K562 (cell line): ENCODE measurements around the gene GRIK2. TPM values are rescaled to one million over a fixed set of nuclear protein-coding genes. Genes with fewer than 3 reads are reported as not detected.

Source experiments
- ATAC-seq: fragments of 200-7000 bp; cut with Tn5 transposase; 3 replicates; pipeline ENCODE4 v1.9.1; 2020; ENCODE audit warnings: moderate library complexity
- BruUV-seq: library from RNA; stranded (reverse); fragments of 400-500 nt; replicated peaks from 2 replicates; lab custom pipeline; 2021; lab: Mats Ljungman, UMichigan
- CTCF ChIA-PET: fragments of 300-600 bp; formaldehyde crosslinking; extraction: SDS; loops from one replicate; lab custom pipeline; 2021; ENCODE audit warnings: low intra/inter-chr PET ratio; lab: Yijun Ruan, JAX
- POLR2A ChIA-PET: fragments of 300-600, 350-650 bp; sonication (Branson Sonifier 250); formaldehyde crosslinking; extraction: SDS; loops from one replicate; lab custom pipeline; 2021; ENCODE audit warnings: antibody characterized with exemption, inconsistent platforms; lab: Yijun Ruan, JAX
- DNase-seq, 4 experiments: peaks; one replicate each; pipeline versions ENCODE4 v3.0.0 to v3.0.0-alpha.2; 2011 to 2018; ENCODE audit warnings: low spot score in 3 of 4, mixed read lengths in 3 of 4; ENCODE audit errors: extremely low read depth in 1 of 4
- FAIRE-seq: peaks from 2 replicates; lab custom pipeline; 2011; peaks lifted over from hg19 to GRCh38; lab: Jason Lieb, UNC
- H2AFZ ChIP-seq: 2 replicates; pipeline ENCODE4 v1.6.0; 2011; ENCODE audit warnings: low read depth, low read length, control low read depth, inconsistent platforms
- H3K27ac ChIP-seq: fragments of 200-600 bp; 3 replicates; pipeline ENCODE4 v1.8.0; 2011; ENCODE audit warnings: low read depth, mild to moderate bottlenecking, control low read depth, inconsistent platforms, low read length, moderate library complexity, mixed read lengths; ENCODE audit errors: extremely low read depth
- H3K27me3 ChIP-seq, 2 experiments: fragments of 300-600 bp in 1 of 2; 2 replicates in 1 of 2; 3 replicates in 1 of 2; pipeline versions ENCODE4 v1.6.0 to v1.8.0; 2011; ENCODE audit warnings: inconsistent platforms in 2 of 2, low read length in 2 of 2, mild to moderate bottlenecking in 1 of 2, mixed read lengths in 1 of 2, moderate library complexity in 1 of 2; ENCODE audit not compliant: control insufficient read depth in 2 of 2, insufficient read depth in 2 of 2
- H3K36me3 ChIP-seq: fragments of 300-600 bp; 3 replicates; pipeline ENCODE4 v1.8.0; 2011; ENCODE audit warnings: mild to moderate bottlenecking, low read length, inconsistent platforms; ENCODE audit not compliant: control insufficient read depth, insufficient read depth
- H3K4me1 ChIP-seq, 2 experiments: fragments of 200-600 bp in 1 of 2; replicated peaks in 1 of 2; 2 replicates in 1 of 2; 3 replicates in 1 of 2; pipeline versions ENCODE4 v1.5.1 to v1.8.0; 2011; ENCODE audit warnings: inconsistent platforms in 2 of 2, low read length in 2 of 2, mild to moderate bottlenecking in 1 of 2, mixed read lengths in 1 of 2, moderate library complexity in 1 of 2; ENCODE audit not compliant: control insufficient read depth in 2 of 2, insufficient read depth in 2 of 2
- H3K4me2 ChIP-seq: 2 replicates; pipeline ENCODE4 v1.6.1; 2011; ENCODE audit warnings: low read length, control low read depth, inconsistent platforms, mixed read lengths; ENCODE audit not compliant: insufficient read depth
- H3K4me3 ChIP-seq: fragments of 200-600 bp; sonication (generic), shearing (Covaris generic); 2 replicates; pipeline ENCODE4 v1.5.1; 2016; ENCODE audit warnings: control low read depth, inconsistent platforms
- H3K79me2 ChIP-seq: fragments of 200-600 bp; 3 replicates; pipeline ENCODE4 v1.8.0; 2011; ENCODE audit warnings: low read length, inconsistent platforms; ENCODE audit not compliant: control insufficient read depth, insufficient read depth
- H3K9ac ChIP-seq, 2 experiments: 2 replicates each; pipeline versions ENCODE4 v1.6.0 to v1.6.1; 2011; ENCODE audit warnings: low read depth in 2 of 2, low read length in 2 of 2, control low read depth in 1 of 2, inconsistent platforms in 1 of 2, mild to moderate bottlenecking in 1 of 2, mixed read lengths in 1 of 2; ENCODE audit not compliant: insufficient read depth in 1 of 2
- H3K9me1 ChIP-seq: one replicate; pipeline ENCODE4 v1.6.0; 2011; ENCODE audit warnings: inconsistent platforms, mild to moderate bottlenecking, low read length, moderate library complexity; ENCODE audit not compliant: control insufficient read depth, insufficient read depth
- H3K9me3 ChIP-seq: replicated peaks from 2 replicates; pipeline ENCODE4 v1.5.1; 2011; ENCODE audit warnings: low read depth, low read length, inconsistent platforms; ENCODE audit not compliant: control insufficient read depth, insufficient read depth
- H4K20me1 ChIP-seq: replicated peaks from 2 replicates; pipeline ENCODE4 v1.6.1; 2011; ENCODE audit warnings: low read length, inconsistent platforms, mixed read lengths; ENCODE audit not compliant: control insufficient read depth, insufficient read depth
- EP300 ChIP-seq: IDR thresholded peaks from 2 replicates; pipeline ENCODE4 v1.6.1; 2012; ENCODE audit warnings: low read length, improper control_type of control experiment
- ZNF551 ChIP-seq: fragments of 250-450 bp; sonication (Bioruptor Pico); IDR thresholded peaks from 2 replicates; pipeline ENCODE4 v1.5.0; 2021; ENCODE audit warnings: mild to moderate bottlenecking, moderate library complexity
- ZNF695 ChIP-seq: fragments of 450-650 bp; formaldehyde crosslinking; IDR thresholded peaks from 2 replicates; pipeline ENCODE4 v1.4.0; 2020; ENCODE audit warnings: mild to moderate bottlenecking, moderate library complexity
- WGBS: fragments of 100-300 bp; shearing (Covaris generic); methylation state at CpG from one replicate; pipeline ENCODE4 v1.1.6; 2016; ENCODE audit warnings: low coverage, mixed read lengths; ENCODE audit not compliant: insufficient coverage; ENCODE audit errors: missing lambda C conversion rate; 5-methylcytosine and 5-hydroxymethylcytosine counted together
- in situ Hi-C: fragments of 300-500 bp; cut with MboI; formaldehyde crosslinking; loops from 4 replicates; pipeline ENCODE4 v1.15.0; 2018; ENCODE audit warnings: inconsistent platforms, mixed read lengths
- intact Hi-C: fragments of 100-400 bp; cut with micrococcal nuclease; formaldehyde crosslinking; loops from 2 replicates; pipeline ENCODE4 v1.14.2; 2022
- polyA plus RNA-seq, 8 experiments: library from polyadenylated mRNA; depleted of rRNA in 4 of 8; stranded (reverse) in 5 of 8; unstranded in 3 of 8; fragments of >200 nt; fragmentation: Nextera tagmentation in 2 of 8; fragmentation: Illumina TruSeq in 1 of 8; extraction: Ambion mirVana in 2 of 8; extraction: Trizol in 1 of 8; gene quantifications; 2 replicates each; pipeline versions ENCODE4 v1.2.1 to v1.2.3, GENCODE V29; 2011 to 2014; ENCODE audit warnings: inconsistent platforms in 1 of 8, missing spikeins in 1 of 8
- total RNA-seq, 7 experiments: library from RNA; depleted of rRNA in 6 of 7; stranded (reverse); fragments of >200 nt in 6 of 7; fragmentation: Illumina TruSeq in 2 of 7; extraction: Trizol in 2 of 7; gene quantifications; 2 replicates each; pipeline versions ENCODE4 v1.2.1 to v1.2.3, GENCODE V29; 2011 to 2021; ENCODE audit warnings: low replicate concordance in 1 of 7
- TF ChIP-seq, protein P1 (sequence below), 3 experiments: fragments of 200-800 bp in 1 of 3; sonication (Bioruptor generic) in 1 of 3; sonication (generic) in 1 of 3; formaldehyde crosslinking in 1 of 3; IDR thresholded peaks; 2 replicates each; pipeline versions ENCODE4 v1.6.1 to v1.8.0; 2016 to 2022; ENCODE audit warnings: mild to moderate bottlenecking in 2 of 3, missing compliant biosample characterization in 2 of 3, missing genetic modification characterization in 2 of 3, missing genetic modification reagents in 1 of 3
- TF ChIP-seq, protein P2 (sequence below): fragments of 150-350 bp; conservative IDR thresholded peaks from 2 replicates; pipeline ENCODE4 v1.6.1; 2014; ENCODE audit warnings: low read length
- TF ChIP-seq, protein P3 (sequence below): fragments of 250-450 bp; sonication (Bioruptor Pico); IDR thresholded peaks from 2 replicates; pipeline ENCODE4 v1.5.0; 2021

The GRIK2 gene
- total and polyA plus RNA-seq, 9 of the 15 experiments (the other 6 are each of a cell fraction or from before 2014, with no cell fraction given): not detected

DNA sequence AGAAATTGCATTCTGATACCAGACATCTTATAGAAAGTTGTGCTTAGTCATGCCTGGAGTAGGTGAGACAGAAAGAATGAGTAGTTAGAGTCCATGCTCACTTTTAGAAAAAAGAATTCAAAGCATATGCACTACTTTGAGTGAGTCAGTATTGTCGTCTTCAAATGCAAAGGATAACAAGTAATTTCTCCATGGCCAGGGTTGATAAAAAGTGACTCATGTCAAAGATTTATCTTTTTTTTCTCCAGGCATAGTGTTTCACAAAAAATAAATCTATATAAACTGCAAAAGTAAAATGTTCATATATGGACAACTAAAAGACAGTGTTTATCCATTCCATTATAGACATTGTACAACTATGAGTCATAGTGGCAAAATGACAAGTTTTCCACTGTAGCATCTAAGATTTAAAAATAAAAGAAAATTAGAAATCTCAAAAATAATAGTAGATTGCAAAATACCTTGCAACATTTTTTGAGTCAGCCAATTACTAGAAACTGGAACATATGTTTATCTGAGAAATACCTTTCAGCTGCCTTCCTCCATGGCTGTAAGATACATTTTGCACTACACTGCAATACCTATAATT lies 329.6 kb downstream of the GRIK2 start (continued):
- TF ChIP-seq, protein P1, sequence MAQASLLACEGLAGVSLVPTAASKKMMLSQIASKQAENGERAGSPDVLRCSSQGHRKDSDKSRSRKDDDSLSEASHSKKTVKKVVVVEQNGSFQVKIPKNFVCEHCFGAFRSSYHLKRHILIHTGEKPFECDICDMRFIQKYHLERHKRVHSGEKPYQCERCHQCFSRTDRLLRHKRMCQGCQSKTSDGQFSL (CRISPR knock-in tag; IDR thresholded peaks at IDR 0.05): no peak
- TF ChIP-seq, protein P1 (tag; IDR thresholded peaks at IDR 0.05): no peak
- TF ChIP-seq EP300: no peak
- TF ChIP-seq, protein P2, sequence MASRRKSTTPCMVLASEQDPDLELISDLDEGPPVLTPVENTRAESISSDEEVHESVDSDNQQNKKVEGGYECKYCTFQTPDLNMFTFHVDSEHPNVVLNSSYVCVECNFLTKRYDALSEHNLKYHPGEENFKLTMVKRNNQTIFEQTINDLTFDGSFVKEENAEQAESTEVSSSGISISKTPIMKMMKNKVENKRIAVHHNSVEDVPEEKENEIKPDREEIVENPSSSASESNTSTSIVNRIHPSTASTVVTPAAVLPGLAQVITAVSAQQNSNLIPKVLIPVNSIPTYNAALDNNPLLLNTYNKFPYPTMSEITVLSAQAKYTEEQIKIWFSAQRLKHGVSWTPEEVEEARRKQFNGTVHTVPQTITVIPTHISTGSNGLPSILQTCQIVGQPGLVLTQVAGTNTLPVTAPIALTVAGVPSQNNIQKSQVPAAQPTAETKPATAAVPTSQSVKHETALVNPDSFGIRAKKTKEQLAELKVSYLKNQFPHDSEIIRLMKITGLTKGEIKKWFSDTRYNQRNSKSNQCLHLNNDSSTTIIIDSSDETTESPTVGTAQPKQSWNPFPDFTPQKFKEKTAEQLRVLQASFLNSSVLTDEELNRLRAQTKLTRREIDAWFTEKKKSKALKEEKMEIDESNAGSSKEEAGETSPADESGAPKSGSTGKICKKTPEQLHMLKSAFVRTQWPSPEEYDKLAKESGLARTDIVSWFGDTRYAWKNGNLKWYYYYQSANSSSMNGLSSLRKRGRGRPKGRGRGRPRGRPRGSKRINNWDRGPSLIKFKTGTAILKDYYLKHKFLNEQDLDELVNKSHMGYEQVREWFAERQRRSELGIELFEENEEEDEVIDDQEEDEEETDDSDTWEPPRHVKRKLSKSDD: no peak
- TF ChIP-seq ZNF551: no peak
- TF ChIP-seq ZNF695 (CRISPR knock-in tag): no peak

DNA sequence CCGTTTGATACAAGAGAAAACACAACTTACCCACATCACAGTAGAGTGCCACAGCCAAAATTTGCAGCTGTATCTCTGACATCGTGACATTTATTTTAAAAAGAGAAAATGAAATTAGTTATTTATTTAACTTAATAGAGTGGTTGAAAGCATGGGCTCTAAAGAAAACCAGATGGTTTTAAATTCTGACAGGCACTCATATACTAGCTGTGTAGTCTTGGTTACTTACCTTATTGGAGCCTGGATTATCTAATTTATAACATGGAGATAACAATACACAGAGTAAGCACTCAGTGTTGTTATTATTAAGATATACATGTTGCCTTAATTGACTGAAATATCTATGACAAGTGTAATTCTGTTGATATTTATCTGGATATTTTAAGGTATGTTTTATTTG lies 334.9 kb downstream of the GRIK2 start:
- H3K4me3 ChIP-seq: no peak overlapping the region
- no peak for FAIRE-seq
- H3K27me3 ChIP-seq: no peaks in the 10 kb centered on the region
- 0% methylated on average over 2 of the region's 2 CpGs for WGBS
- intact Hi-C loops (no loop called here), in situ Hi-C loops (no loop called here)
- CTCF ChIA-PET: no interaction called here
- BruUV-seq: no TSS peak
- no peak for DNase-seq
- H3K27ac ChIP-seq: no peak overlapping the region
- no peak overlapping the region for H3K9ac ChIP-seq
- H3K4me1 ChIP-seq: no peaks in the 10 kb centered on the region
- H2AFZ ChIP-seq: no peak overlapping the region
- H3K9me3 ChIP-seq: no peaks in the 10 kb centered on the region
- TF ChIP-seq, protein P3, sequence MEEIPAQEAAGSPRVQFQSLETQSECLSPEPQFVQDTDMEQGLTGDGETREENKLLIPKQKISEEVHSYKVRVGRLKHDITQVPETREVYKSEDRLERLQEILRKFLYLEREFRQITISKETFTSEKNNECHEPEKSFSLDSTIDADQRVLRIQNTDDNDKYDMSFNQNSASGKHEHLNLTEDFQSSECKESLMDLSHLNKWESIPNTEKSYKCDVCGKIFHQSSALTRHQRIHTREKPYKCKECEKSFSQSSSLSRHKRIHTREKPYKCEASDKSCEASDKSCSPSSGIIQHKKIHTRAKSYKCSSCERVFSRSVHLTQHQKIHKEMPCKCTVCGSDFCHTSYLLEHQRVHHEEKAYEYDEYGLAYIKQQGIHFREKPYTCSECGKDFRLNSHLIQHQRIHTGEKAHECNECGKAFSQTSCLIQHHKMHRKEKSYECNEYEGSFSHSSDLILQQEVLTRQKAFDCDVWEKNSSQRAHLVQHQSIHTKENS (CRISPR knock-in tag): no peak
- TF ChIP-seq, all 486 proteins: peak for 0
- POLR2A ChIA-PET: no interaction called here
- H3K4me2 ChIP-seq: no peak overlapping the region
- no peak for ATAC-seq
- no peaks in the 10 kb centered on the region for H3K79me2 ChIP-seq
- no peaks in the 10 kb centered on the region for H3K9me1 ChIP-seq
- no peaks in the 10 kb centered on the region for H4K20me1 ChIP-seq
- no peaks in the 10 kb centered on the region for H3K36me3 ChIP-seq
